GM21367 (cell line): ENCODE data around the gene COPG1.

ENCODE experiments used
- ATAC-seq: cut with Tn5 transposase; IDR thresholded peaks from one replicate; pipeline ENCODE4 v1.9.1; 2021; ENCODE audit not compliant: unreplicated experiment

COPG1 gene

DNA sequence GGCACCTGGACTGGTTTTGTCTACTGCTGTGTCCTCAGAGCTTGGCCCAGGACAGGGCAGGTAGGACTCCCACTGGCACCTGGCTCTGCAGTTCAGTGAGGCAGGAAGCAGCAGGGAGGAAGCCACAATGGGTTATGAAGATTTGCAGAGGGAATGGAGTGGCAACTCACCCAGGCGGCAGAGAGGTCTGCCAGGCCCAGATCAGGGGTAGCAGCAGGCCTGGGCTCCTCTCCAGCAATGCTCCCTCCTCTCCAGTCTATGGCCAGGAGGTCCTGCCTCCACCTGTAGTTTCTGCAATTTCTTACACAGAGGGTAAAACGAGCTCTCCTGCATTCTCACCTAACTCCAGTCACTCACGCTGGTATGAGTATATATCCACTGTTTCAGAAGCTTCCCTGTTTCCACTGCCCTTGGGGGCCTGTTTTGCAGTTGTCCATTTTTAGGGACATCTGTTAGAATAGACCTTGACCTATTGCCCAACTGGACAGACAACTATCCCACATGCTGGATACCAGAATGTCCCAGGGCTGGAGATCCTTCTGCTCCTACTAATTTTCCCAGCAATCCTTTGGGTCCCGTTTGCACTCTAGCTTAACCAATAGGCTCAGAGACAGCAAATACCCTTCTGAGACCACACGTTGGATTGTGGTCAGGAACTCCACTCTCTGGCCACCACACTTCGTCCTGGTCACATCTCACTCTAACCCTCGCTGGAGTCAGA lies 64.4 kb downstream of the COPG1 start:
- no peak for ATAC-seq

DNA sequence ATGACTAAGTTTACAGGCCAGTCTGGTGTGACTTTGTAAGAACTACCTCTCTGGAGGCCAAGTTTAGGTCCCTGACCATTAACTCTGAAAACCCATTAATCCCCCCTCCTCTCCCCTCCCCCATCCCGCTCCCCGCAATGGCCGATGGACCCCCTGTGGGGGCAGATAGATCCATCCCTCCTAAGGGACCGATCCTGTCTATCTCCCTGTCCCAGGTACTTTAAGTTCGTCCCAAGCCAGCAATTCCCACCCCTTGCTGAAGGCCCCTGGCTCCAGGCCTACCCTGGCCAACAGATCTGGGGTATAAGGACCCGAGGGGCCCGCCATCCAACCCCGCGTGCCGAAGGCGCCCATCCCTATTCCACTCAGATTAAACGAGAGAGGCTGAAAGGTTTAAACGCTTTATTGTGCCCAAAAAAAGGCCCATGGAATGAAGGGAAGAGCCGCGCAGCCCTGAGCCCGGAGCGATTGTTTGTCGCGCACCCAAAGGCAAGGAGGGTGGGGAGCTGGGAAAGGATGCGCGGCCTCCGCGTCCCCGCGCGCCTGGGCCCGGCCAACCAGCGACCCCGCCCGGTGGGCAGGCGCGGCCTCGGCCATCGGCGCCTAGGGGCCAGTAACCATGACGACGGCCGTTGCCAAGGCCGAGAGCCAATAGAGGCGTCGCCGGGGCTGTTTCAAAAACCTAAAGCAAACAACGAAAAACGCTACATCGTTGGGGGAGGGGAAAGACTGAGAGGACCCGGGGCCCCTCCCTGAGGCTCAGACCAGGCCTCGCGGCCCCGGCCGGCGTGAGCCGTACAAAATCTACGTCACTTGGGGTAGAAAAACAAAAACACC lies 65.2 kb downstream of the COPG1 start:
- ATAC-seq = no peak

DNA sequence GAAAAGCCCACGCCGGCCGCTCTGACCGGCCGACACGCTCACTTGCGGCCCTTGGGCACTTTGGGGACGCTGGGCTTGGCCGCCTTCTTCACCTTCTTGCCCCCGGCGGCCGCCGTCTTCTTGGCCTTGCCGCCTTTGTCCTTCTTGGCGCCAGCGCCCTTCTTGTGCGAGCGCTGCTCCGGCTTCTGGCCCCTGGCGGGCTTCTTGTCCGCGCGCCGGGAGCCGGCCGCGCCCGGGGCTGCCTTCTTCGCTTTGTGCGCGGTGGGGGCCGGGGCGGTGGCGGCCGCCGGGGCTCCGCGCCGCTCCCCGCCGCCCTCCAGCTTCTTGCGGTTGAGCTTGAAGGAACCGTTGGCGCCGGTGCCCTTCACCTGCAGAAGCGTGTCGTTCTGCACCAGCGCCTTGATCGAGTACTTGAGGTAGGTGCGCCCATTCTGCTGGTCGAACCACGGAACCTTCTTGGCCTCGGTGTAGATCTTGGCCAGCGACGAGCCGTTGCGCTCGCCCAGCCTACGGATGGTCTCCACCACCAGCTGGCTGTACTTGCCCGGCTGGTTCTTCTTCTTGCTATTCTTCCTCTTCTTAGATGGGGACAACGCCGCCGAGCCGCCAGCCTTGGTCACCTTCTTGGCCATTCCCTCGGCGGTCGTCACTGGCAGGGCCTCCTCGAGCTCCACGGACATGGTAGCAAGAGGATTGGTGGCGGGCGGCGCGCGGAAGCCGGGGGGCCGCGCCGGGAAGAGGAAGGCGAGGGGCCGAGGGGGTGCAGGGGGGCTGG lies 66.0 kb downstream of the COPG1 start:
- no peak for ATAC-seq

DNA sequence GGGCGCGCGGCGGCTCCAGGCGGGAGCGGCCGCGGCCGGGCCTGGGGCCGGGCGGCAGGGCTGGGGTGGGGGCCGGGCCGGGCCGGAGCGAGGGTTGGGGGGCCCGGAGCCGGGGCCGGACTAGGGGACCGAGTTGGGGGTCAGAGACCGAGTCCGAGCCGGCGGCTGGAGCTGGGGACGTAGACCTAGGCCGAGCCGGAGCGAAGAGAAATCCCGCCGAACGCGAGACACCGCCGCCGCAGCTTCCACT lies 66.5 kb downstream of the COPG1 start:
- ATAC-seq = no peak

DNA sequence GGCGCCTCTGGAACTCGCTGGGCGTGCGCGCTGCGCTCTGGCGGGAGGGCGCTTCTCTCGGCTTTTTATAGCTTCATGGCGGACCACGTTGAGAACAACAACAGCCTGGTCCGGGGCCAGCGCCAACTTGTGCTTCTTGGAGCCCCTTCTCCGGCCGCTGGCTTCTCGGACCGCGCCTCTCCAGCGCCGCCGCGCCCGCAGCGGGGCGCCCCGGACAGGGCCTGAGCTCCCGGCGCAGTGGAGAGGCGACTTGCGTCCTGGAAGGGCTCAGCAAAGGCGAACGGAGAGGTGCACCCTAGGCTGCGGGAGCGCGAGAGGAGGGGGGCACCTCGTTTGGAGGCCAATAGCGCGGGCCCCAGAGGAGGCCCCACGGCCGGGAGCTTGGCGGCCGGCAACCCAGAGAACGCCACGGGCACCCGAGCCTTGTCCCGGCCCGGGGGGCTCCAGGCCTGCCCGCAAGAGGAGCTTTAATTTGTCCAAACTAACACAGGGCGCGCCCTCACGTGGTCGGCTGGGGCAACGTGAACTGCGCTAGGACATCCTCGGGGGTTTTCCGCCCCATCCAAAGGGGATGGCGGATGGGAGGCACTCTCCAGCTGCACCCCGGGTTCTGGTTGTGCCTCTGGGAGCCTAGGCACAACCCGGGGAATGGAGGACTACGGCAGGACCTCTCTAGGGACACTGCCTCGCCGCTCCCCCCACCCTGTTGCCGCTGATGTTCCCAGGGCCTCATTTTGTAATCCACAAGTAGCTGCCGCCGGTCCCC lies 67.0 kb downstream of the COPG1 start:
- no peak for ATAC-seq

DNA sequence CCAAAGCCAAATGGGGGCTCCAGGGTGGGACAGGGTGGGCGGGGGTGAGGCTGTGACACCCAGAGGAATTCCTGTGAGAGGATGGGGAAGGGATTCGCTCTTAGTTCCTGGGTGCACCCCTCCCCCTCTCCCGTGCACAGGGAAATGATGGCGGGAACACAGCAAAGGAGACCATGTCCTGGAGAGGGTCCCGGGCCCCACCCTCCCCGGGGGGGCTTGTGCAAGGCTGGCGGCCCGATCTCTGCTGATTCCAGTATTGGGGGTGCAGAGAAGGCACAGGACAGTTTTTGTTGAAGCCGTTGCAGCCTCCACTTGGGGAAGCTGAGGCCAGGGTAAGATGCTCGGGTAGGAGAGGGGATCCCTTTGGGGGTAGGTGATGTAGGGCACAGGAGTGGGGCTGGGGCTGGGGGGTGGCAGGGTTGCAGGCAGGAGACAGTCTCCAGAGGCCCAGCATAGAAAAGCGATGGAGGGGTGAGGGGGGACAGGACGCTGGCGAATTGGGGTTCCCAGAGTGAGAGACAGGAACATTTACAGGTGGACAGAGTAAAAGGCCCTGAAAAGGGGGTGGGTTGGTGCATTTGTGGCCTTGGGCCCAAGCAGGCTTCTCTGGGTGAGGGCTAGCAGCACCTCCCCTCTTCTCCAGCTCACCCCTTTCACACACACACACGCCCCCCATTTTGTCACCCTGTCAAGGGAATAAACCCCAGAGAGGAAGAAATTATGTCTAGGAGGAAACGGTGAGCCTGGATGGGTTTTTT lies 67.8 kb downstream of the COPG1 start:
- no peak for ATAC-seq

DNA sequence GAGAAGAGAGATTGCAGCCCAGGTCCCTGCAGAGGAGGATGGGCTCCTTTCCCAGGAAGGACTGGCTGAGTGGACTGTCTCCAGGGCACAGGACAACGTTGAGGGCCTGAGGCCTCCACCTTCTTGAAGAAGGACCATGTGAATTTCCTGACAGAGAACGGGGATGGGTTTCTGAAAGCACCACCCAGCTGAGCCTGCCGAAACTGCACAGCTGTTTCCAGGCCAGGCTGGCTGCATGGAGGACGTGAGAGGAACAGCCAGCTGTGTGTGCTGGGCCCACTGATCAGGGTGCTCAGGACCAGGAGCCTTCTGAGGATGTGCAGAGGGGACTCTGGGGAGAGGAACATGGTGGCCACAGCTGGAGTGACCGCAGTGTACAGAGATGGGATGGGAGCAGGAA lies 68.4 kb downstream of the COPG1 start:
- ATAC-seq = no peak

DNA sequence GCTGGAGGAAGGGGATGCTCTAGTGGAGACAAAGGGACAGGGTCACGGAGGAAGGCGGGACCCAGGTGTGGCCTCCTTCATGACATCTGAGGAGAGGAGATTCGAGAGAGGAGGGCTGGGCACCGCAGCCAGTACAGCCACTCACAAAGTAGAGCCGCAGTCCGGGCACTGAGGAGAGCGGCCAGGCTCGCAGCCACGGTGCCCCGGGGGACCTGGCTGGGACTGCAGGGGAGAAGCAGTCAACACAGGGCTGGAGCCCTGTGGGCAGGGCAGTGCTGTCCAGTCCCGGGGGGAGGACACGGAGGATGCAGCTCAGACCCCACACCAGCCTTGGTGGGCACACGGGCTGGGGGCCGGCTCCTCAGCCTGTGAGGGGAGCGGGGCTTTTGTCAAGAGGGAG lies 69.5 kb downstream of the COPG1 start:
- no peak for ATAC-seq

DNA sequence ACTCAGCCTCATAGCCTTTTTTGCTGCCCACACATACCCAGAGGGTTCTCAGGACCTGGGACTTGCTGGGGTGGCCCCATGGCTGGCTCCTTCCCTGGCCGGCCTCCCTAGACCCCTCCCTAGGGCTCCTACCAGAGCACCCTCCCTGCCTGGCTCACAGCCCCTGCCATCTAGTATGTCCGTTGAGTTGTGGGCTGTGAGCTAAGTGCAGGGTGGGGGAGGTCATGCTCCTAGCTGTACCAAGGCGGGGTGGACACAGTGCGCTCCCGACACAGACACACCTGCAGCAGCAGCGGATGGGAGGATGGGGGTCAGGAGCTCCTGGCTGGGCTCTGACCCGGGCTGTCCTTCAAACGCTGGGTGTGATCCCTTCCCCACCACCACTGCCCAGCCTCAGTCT lies 70.9 kb downstream of the COPG1 start:
- ATAC-seq = no peak

DNA sequence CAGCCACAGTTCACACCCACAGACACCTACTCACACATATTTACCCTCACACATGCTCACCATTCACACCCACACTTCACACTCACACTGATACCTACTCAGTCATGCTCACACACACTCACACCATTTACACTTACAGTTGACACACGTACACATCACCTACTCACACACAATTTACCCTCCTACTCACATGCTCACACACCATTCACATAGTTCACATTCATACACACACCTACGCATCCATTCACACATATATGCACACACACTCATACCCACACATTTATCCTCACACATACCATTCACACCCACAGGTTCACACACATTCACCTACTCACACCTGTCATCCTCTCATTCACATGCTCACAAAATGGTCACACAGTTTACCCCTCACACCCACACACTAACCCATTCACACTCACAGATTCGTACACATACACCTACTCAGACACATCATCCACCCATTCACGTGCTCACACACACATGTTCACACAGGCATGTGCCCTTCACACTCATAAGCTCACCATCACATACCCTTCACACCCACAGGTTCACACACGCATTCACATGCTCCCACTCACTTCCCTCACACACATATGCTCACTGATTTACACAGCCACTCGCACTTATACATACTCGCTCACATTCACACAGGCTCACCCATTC lies 71.5 kb downstream of the COPG1 start:
- ATAC-seq = no peak

DNA sequence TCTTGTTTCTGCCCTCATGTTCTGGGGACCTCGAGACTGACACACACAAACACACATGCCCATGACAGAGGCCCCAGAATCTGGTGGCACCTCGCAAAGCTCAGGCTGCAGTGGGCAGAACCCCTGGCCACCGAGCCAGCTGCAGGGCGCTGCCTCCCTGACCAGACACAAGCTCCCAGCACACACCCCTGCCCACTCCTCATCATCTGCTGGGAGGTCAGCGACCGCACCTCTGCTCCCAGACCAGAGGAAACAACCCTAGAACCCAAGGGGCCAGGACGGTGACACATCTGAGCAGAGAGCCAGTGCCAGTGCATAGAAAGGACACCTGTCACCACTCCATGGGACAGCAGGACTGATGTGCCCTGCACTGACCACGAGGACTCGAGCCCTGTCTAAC lies 72.5 kb downstream of the COPG1 start:
- ATAC-seq = no peak

DNA sequence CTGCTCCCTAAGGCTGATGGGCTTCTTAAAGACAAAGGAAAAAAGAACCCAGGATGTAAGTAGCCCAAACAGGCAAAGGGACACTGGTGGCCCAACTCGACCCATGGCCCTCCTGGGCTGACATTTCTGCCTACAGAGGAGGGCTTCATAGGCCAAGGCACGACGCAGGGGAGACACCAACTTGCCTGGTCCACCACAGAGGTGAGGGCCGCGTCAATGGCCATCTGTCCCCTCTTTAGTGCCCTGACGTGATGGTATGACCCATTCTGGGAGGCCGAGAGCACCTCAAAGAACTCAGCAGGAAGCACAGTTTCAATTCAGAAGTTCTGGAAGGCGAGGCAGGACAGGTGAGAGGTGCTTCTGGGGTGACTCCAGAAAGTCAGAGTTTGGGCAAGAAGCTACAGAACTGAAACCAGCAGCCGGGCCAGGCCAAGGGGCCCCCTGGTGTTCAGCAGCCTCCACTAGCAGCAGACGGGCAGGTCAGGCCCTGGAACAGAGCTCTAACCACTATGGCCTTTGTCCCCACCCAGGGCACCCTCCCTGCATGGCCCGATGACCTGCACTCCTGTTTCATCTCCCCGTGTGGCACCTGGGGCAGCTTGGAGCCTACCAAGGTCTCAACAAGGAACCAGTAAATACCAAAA lies 74.4 kb downstream of the COPG1 start:
- no peak for ATAC-seq

DNA sequence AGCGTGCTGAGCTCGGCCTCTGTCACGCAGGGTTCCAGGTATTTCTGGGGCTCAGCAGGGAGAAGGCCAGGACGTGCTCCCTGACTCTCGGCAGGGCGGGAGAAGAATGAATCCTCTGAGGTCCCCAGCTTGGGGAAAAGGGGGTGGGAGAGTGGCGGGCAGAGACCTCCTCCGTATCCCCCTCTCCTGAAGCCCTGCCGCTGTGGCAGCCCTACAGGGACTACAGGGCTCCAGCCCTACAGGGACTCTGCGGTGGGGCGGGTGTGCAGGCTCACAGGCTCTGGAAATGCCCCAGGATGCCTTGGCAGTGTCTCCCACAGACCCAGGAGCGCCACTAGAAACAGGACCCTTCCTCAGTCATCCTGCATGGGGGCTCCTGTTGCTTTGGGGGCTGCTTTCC lies 75.4 kb downstream of the COPG1 start:
- no peak for ATAC-seq

DNA sequence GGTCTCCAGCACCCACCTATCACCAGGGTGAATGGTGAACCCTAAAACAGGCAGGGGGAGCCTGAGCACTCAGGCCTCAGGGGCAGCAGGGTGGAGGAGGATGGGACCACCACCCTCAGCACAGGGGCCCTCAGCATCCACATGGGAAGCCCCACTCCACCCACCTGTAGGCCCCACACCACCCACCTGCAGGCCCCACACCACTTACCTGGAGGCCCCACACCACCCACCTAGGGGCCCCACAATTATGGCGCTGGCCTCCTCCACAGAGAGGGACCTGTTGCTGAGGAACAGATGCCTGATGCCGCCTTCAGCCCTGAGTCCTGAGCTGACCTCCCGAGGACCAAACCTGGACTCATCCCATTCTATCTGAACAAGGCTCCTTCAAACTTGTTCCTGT lies 76.0 kb downstream of the COPG1 start:
- ATAC-seq = no peak

DNA sequence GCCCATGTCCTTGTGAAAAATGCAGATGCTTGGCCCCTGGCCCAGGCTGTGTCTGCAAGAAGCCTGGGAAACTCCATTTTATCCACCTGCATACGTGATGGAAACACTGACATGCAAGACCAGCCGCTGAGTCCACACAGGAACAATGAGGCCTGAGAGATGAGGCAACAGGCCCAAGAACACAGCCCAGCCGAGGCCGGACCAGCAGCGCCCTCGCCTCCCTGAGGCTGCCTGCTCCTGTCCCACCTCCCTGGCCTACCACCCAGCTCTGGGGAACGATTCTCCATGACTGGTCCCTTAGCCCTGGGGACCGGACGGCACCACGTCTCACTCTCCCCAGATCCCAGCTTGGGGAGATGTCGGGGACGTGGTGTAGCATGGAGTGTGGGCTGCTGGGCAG lies 76.7 kb downstream of the COPG1 start:
- no peak for ATAC-seq

DNA sequence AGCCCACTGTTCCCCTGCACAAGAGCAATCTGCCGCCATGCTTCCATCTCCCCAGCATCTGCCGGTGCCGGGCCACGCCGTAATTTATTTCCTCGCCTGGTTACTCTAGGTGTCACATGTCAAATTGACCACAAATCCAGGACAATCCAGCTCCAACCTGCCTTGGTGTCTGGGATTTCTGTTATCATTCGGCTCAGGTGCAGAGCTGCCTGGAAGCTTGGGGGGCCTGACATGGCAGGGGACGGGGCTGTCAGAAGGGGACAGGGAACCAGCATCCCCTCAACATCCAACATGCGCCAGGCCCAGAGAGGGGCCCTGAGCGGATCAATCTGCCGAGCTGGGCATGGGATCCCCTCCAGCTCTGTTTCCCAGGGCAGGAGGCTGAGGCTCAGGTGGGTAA lies 77.2 kb downstream of the COPG1 start:
- no peak for ATAC-seq
